ENCODE measurements around the gene USP32. TPM values are rescaled to one million over a fixed set of nuclear protein-coding genes. Genes with fewer than 3 reads are reported as not detected.

USP32 gene
- polyA plus RNA-seq, 1 donor = 23.8 TPM

DNA sequence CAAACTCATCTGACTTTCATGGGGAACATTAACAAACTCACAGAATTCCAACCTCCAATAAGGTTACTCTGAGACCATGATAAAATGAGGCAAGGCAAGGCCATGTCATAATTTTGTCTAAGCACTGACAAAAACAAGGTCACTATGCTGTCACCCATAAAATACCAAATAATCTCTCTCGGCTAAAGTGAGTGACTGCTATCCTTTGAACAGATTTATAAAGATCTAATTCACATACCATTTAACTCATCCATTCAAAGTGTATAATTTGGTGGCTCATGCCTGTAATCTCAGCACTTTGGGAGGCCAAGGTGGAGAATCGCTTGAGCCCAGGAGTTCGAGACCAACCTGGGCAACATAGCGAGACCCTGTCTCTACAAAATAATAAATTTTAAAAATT, 262.8 kb downstream of the USP32 start:
- no peak for DNase-seq

Other genes with a start within 250 kb of the USP32 start
- gene CA4, start 242.2 kb downstream of the USP32 start, polyA plus RNA-seq (ENCODE audit: insufficient read length) = 6.0 TPM
- not detected for gene CHCT1, start 30.4 kb upstream of the USP32 start, polyA plus RNA-seq (ENCODE audit: insufficient read length)
- 31.0 TPM for gene APPBP2, start 134.1 kb upstream of the USP32 start, polyA plus RNA-seq (ENCODE audit: insufficient read length)
- gene PPM1D, start 208.1 kb upstream of the USP32 start, polyA plus RNA-seq (ENCODE audit: insufficient read length) = 9.7 TPM